ENCODE results near the gene GPR157. TPM values are rescaled to one million over a fixed set of nuclear protein-coding genes. Genes with fewer than 3 reads are reported as not detected.

GPR157 gene
- total and polyA plus RNA-seq, 2 donors (not counting 1 experiment from before 2014, with no cell fraction given), result 2.0 to 21.2 TPM

GRCh38 chr1:9161342-9161741, 32.4 kb upstream of the GPR157 start:
- H3K27ac Mint-ChIP-seq, result no peak overlapping the region
- no peaks in the 10 kb centered on the region for H3K79me2 ChIP-seq (ENCODE audit: control insufficient read depth, insufficient read depth, low read length)

More at GRCh38 chr1:9161342-9161741, 32.4 kb upstream of the GPR157 start:
- Histone ChIP-seq H2AFZ (ENCODE audit: insufficient read depth, low read depth, low read length, poor library complexity, severe bottlenecking) (no peak overlapping the region), H4K20me1 (ENCODE audit: control insufficient read depth, insufficient read depth, low read length, poor library complexity, severe bottlenecking) (no peaks in the 10 kb centered on the region), H3K36me3 (replicated peaks in 1 of 2; ENCODE audit: control extremely low read depth in 1 of 2, control insufficient read depth in 1 of 2, extremely low read depth in 1 of 2, insufficient read depth in 2 of 2, low read length in 1 of 2) (no peaks in the 10 kb centered on the region), H3K27me3 (replicated peaks in 1 of 4; ENCODE audit: control extremely low read depth in 1 of 4, control insufficient read depth in 3 of 4, insufficient read depth in 4 of 4, low read length in 3 of 4) (no peaks in the 10 kb centered on the region), H3K27ac (ENCODE audit: low read length in 2 of 2) (no peak overlapping the region), H3K4me1 (ENCODE audit: control insufficient read depth in 2 of 2, insufficient read depth in 2 of 2, low read length in 2 of 2) (peaks cover 0 to 20% of the 10 kb centered on the region in 2 donors), H3K4me3 (ENCODE audit: control extremely low read depth in 1 of 5, extremely low read depth in 1 of 5, insufficient read depth in 1 of 5, low read depth in 2 of 5, low read length in 4 of 5) (no peak overlapping the region), H3K9ac (ENCODE audit: low read length) (no peak overlapping the region), H3K9me3 (ENCODE audit: control extremely low read depth in 1 of 3, control insufficient read depth in 2 of 3, insufficient read depth in 1 of 3, low read length in 2 of 3) (no peaks in the 10 kb centered on the region), H3K4me2 (replicated peaks; ENCODE audit: low read depth, low read length, poor library complexity, severe bottlenecking) (no peak overlapping the region)
- CTCF ChIA-PET, result no interaction called here
- ATAC-seq (ENCODE audit: low read depth) (no peak), DNase-seq (no peak)
- Mint-ChIP-seq H3K27me3 (peaks cover 2% of the 10 kb centered on the region), H3K4me1 (peaks cover 22% of the 10 kb centered on the region), H3K4me3 (no peak overlapping the region), H3K9me3 (ENCODE audit: insufficient read depth) (no peaks in the 10 kb centered on the region)
- WGBS (ENCODE audit: insufficient coverage), result 94% methylated on average over 5 of the region's 6 CpGs
- TF ChIP-seq CTCF (IDR thresholded peaks at IDR 0.05) (no peak), EZH2 (IDR thresholded peaks at IDR 0.05; ENCODE audit: borderline replicate concordance, insufficient read depth, low read depth, low read length, poor library complexity, severe bottlenecking) (no peak)
- intact Hi-C loops (cut with micrococcal nuclease), result no loop called here
- POLR2A ChIA-PET, result no interaction called here

Data from B cell (primary cell).